Mucosa of stomach (tissue), 1 donor: ENCODE measurements around the gene ARMC6.

Experiments used
- H3K27me3 ChIP-seq: one replicate; pipeline ENCODE4 v1.7.0; 2013; ENCODE audit warnings: mild to moderate bottlenecking, low read length; ENCODE audit not compliant: control insufficient read depth, insufficient read depth
- H3K36me3 ChIP-seq: one replicate; pipeline ENCODE4 v1.7.0; 2013; ENCODE audit warnings: low read length; ENCODE audit not compliant: control insufficient read depth, insufficient read depth
- H3K4me1 ChIP-seq: one replicate; pipeline ENCODE4 v1.7.0; 2013; ENCODE audit warnings: mild to moderate bottlenecking, low read length; ENCODE audit not compliant: control insufficient read depth, insufficient read depth
- H3K4me3 ChIP-seq: one replicate; pipeline ENCODE4 v1.7.0; 2013; ENCODE audit warnings: low read length
- H3K9ac ChIP-seq: one replicate; pipeline ENCODE4 v1.7.0; 2013; ENCODE audit warnings: mild to moderate bottlenecking, low read length, moderate library complexity
- H3K9me3 ChIP-seq: one replicate; pipeline ENCODE4 v1.7.0; 2013; ENCODE audit warnings: mild to moderate bottlenecking, low read length, moderate library complexity; ENCODE audit not compliant: control insufficient read depth
- donor health status: Pancreatic carcinoma.

The ARMC6 gene

DNA sequence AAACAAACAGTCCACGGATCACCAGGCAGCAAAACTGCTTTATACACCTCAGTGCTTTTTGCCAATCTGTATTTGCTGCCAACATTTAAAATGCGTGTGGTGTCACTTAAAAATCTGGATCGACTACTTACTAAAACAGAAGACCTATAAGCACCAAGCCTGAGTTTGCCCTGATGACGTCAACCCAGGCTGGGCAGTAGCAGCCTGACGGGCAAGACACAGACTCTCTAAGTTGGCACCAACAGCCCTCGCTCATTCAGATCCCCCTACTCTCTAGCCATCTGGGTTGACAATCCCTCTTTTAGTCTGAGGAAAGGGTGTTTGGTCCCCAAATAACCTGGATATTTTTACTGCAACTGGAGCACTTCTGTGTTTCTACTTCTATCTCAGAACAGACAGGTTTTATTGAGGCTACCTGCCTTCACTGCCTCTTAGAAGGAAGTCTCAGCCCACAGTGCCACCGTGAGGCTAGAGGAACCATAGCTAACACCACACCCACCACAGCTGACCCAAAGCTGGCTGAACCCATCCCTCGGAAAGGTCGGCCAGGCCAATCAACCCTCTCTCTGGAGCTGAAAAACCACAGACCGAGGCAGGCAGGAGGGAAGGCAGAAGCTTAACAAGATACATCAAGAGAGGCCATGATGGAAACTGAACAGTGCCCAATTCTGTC, 7.0 kb upstream of the ARMC6 start:
- no peaks in the 10 kb centered on the region for H3K9me3 ChIP-seq
- no peak overlapping the region for H3K4me3 ChIP-seq
- peaks cover 8% of the 10 kb centered on the region for H3K36me3 ChIP-seq
- H3K27me3 ChIP-seq = no peaks in the 10 kb centered on the region
- no peaks in the 10 kb centered on the region for H3K4me1 ChIP-seq
- no peak overlapping the region for H3K9ac ChIP-seq

DNA sequence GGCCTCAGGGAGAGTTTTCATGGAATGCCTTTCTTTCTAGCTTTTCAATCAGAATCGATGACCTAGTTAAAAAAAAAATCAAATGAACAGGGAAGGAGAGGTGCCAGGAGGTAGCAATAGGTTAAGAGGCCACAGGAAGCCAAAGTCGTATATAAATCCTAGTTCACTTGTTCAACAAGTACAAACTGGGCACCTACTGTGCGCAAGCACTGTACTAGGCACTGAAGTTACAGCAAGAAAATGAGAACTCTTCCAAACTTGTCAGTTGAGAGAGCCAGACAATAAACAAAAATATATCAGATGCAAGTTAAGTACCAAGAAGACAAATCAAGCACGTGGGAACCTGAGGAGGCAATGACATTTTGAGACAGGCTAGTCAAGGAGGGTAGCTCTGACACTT, 6.2 kb upstream of the ARMC6 start:
- Histone ChIP-seq H3K9ac (no peak overlapping the region), H3K4me1 (peaks cover 2% of the 10 kb centered on the region), H3K27me3 (no peaks in the 10 kb centered on the region), H3K36me3 (peaks cover 8% of the 10 kb centered on the region), H3K4me3 (no peak overlapping the region), H3K9me3 (no peaks in the 10 kb centered on the region)

DNA sequence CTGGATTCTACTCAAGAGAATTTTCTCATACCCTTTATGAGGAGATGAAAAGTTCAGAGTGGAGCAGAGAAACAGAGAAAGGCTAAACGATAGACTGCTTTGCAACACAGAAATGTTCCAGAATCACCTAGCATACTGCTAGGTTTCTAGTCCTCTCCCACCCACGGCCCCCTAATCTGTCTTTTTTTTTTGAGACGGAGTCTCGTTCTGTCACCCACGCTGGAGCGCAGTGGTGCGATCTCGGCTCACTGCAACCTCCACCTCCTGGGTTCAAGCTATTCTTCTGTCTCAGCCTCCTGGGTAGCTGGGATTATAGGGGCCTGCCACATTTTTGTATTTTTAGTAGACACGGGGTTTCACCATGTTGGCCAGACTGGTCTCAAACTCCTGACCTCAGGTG, 4.9 kb upstream of the ARMC6 start:
- Histone ChIP-seq H3K36me3 (peaks cover 8% of the 10 kb centered on the region), H3K4me1 (peaks cover 8% of the 10 kb centered on the region), H3K4me3 (no peak overlapping the region), H3K27me3 (no peaks in the 10 kb centered on the region), H3K9me3 (no peaks in the 10 kb centered on the region), H3K9ac (no peak overlapping the region)

DNA sequence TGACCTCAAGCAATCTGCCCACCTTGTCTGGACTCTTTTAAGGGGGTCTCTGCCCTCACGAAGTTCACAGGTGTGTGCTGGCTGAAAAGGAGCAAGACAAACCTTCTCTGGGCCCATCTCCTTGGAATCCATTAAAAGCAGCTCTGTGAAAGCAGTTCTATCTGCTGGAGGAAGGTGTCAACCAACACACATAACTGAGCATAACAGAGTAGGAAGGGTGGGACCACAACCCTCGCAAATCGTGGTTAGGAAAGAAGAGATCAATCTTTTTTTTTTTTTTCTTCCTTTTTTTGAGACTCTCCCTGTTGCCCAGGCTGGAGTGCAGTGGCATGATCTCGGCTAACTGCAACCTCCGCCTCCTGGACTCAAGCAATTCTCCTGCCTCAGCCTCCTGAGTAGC, 1.5 kb upstream of the ARMC6 start:
- H3K4me1 ChIP-seq = peaks cover 16% of the 10 kb centered on the region
- H3K4me3 ChIP-seq = no peak overlapping the region
- H3K36me3 ChIP-seq = peaks cover 8% of the 10 kb centered on the region
- H3K9ac ChIP-seq = peak overlapping the region; percentile 78
- H3K27me3 ChIP-seq = no peaks in the 10 kb centered on the region
- H3K9me3 ChIP-seq = no peaks in the 10 kb centered on the region

DNA sequence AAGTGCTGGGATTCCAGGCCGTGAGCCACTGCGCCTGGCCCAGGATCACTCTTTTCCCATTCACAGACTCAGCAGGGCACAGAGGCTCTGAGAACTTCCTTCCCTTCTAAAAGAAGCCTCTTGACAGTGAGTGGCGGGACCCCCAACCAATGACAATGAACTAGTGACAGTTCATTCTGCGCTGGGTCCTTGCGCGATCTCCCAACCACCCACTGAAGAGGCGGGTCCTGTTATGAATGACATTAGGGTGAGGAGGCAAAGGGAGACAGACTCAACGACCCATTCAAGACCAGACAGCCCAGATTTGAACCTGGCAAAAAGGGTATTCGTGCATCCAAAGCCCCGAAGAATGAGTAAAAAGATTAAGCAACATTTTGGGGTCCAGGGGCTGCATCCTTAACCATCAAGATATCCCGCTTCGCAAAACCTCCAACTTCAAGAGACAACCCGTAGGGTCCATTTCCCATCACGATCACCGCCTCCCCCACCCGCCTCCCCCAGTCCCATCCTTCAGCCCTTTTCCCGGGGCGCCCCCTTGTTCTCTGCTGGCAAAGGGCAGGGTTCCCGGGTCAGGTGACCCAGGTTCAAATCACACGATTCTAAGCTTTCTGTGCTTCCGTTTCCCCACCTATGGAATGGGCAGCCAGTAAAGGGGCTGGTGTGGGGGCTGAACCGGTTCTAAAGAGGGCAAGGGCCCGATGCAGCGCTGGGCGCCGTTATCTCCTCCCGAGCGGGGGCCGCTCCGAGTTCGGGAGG, 805 bp upstream of the ARMC6 start:
- no peaks in the 10 kb centered on the region for H3K27me3 ChIP-seq
- H3K4me3 ChIP-seq = peak overlapping the region; percentile 77
- H3K9me3 ChIP-seq = no peaks in the 10 kb centered on the region
- peak overlapping the region; percentile 78 for H3K9ac ChIP-seq
- peaks cover 16% of the 10 kb centered on the region for H3K4me1 ChIP-seq
- peaks cover 8% of the 10 kb centered on the region for H3K36me3 ChIP-seq

DNA sequence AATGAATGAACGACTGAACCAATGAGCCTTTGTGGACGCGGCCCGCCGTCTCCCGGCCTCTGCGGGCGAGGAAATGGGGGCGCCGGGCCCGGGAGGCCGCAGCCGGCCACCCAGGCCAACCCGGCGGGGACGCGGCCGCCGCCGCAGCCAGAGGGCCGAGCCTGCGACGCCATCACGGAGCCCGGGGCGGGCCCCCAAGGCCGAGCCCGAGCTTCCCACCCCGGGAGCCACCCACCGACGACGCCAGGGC, 302 bp upstream of the ARMC6 start:
- Histone ChIP-seq H3K4me3 (peak overlapping the region; percentile 77), H3K9ac (peak overlapping the region; percentile 78), H3K36me3 (peaks cover 8% of the 10 kb centered on the region), H3K4me1 (peaks cover 16% of the 10 kb centered on the region), H3K9me3 (no peaks in the 10 kb centered on the region), H3K27me3 (no peaks in the 10 kb centered on the region)

DNA sequence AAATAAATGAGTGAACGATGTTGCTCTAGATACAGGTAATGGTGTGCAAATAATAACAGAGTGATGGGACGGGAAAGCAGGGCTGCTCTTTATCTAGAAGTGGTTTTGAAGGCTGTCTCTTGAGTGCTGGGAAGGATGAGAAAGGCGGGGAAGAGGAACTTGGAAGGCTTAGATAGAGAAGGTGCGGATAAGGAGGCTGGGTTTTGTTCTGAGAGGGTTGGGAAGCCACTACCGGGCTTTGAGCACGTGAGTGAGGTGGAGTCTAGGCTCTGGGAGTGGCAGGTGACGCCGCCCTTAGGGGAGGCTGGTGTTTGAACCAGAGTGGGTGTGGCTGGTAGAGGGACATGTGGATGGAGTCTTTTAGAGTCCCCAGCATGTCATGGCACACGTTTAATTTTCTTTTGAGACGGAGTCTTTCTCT, 811 bp downstream of the ARMC6 start:
- peak overlapping the region; percentile 74 for H3K4me3 ChIP-seq
- peaks cover 8% of the 10 kb centered on the region for H3K36me3 ChIP-seq
- peak overlapping the region; percentile 78 for H3K9ac ChIP-seq
- H3K27me3 ChIP-seq = no peaks in the 10 kb centered on the region
- peaks cover 16% of the 10 kb centered on the region for H3K4me1 ChIP-seq
- no peaks in the 10 kb centered on the region for H3K9me3 ChIP-seq

DNA sequence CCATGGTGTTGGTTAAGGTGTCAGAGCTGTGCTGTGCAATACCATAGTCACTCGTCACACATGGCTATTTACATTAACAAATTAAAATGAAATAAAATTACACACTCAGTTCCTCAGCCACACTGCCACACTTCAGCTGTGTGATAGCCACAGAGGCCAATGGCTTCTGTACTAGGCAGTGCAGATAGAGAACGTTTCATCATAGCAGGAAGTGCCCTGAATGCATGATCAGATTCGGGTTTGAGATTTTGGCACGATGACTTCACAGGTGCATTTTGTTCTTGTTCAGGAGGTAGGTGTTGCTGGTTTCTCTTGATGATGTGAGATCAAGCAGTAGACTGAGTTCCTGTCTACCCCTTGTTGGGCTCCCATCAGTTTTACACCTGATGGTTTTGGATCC, 6.5 kb downstream of the ARMC6 start:
- no peaks in the 10 kb centered on the region for H3K27me3 ChIP-seq
- peaks cover 6% of the 10 kb centered on the region for H3K4me1 ChIP-seq
- H3K9ac ChIP-seq = no peak overlapping the region
- H3K9me3 ChIP-seq = no peaks in the 10 kb centered on the region
- H3K4me3 ChIP-seq = no peak overlapping the region
- H3K36me3 ChIP-seq = peaks cover 7% of the 10 kb centered on the region

DNA sequence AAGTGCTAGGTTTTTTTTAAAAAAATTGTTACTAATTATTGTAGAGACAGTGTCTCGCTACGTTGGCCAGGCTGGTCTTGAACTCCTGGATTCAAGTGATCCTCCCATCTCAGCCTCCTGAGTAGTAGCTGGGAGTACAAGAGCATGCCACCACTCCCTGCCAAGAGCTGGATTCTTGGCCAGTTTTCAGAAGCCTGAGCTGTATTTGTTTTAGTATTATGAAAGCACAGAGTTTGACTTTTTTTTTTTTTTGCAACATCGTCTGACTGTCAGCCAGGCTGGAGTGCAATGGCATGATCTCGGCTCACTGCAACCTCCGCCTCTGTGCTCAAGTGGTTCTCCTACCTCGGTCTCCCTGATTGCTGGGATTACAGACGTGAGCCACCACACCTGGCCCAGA, 7.0 kb downstream of the ARMC6 start:
- Histone ChIP-seq H3K36me3 (peaks cover 7% of the 10 kb centered on the region), H3K9me3 (no peaks in the 10 kb centered on the region), H3K9ac (no peak overlapping the region), H3K4me1 (peaks cover 6% of the 10 kb centered on the region), H3K27me3 (no peaks in the 10 kb centered on the region), H3K4me3 (no peak overlapping the region)

DNA sequence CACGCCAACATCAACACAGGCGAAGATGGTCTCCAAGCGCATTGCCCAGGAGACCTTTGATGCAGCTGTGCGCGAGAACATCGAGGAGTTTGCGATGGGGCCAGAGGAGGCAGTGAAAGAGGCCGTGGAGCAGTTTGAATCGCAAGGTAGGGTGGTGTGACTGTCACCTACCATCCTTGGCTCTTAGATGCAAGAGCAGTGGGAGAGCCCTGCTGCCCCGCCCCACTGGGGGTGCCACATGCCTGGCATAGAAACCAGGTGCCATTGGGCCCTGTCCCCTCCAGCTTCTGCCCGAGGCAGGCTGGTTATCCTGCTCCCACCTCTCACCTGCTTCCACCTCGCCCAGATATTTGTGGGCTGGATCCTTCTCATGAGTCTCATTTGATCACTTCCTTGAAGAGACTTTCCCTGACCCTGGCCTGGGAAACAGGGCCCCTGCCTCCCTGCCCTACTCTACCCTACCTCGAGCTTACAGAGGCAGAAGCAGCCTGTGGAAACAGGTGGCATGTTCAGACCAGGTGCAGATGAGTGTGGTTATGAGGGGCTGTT, 9.4 kb downstream of the ARMC6 start:
- H3K36me3 ChIP-seq = peaks cover 7% of the 10 kb centered on the region
- H3K9ac ChIP-seq = no peak overlapping the region
- H3K4me3 ChIP-seq = no peak overlapping the region
- no peaks in the 10 kb centered on the region for H3K9me3 ChIP-seq
- H3K4me1 ChIP-seq = peaks cover 6% of the 10 kb centered on the region
- H3K27me3 ChIP-seq = no peaks in the 10 kb centered on the region

DNA sequence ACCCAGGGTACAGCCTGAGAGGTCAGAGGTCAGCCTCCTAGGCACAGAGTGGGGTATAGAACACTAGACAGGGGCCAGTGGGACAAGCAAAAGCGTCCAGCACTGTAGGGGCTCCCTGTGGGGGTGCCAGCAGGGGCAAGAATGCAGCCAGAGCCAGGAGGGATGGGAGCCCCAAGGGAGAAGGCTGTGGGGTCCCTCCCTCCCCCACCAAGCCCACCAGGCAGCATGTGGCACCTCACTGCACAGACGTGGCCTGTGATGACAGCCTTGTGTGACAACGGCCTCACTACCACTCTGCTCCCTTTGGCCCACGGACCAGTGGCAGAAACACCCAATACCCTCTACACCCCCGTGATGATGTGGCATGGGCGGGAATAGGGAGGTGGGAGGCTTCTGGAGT, 10.1 kb downstream of the ARMC6 start:
- Histone ChIP-seq H3K4me3 (no peak overlapping the region), H3K4me1 (peaks cover 6% of the 10 kb centered on the region), H3K9me3 (no peaks in the 10 kb centered on the region), H3K27me3 (no peaks in the 10 kb centered on the region), H3K9ac (no peak overlapping the region), H3K36me3 (peaks cover 7% of the 10 kb centered on the region)

DNA sequence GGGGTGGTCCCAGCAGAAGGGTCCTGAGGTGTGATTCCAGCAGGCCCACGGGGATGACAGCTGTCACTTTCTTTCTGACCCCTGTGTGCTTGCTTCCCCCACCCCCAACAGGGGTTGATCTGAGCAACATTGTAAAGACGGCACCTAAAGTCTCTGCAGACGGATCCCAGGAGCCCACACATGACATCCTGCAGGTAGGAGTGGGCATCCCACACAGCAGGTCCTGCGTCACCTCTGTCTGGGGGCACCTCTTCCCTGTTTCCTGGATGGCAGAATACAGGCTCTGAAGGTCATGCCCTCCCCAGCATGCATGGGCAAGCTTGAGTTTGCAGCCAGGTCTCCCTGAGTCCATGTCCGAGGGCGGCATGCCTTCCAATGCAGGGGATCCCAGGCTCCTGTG, 10.5 kb downstream of the ARMC6 start:
- H3K36me3 ChIP-seq = peaks cover 7% of the 10 kb centered on the region
- H3K9me3 ChIP-seq = no peaks in the 10 kb centered on the region
- H3K4me1 ChIP-seq = peaks cover 6% of the 10 kb centered on the region
- no peak overlapping the region for H3K9ac ChIP-seq
- no peak overlapping the region for H3K4me3 ChIP-seq
- H3K27me3 ChIP-seq = no peaks in the 10 kb centered on the region
